Muscle layer of colon (tissue), 2 donors: ENCODE data around the gene TMEM51.

Source experiments
- H3K27ac ChIP-seq: one replicate; pipeline ENCODE4 v1.7.0; 2013; ENCODE audit warnings: low read depth, mild to moderate bottlenecking, low read length, moderate library complexity
- H3K27me3 ChIP-seq, 2 donors: one replicate each; pipeline ENCODE4 v1.7.0; 2013; ENCODE audit warnings: low read length in 2 of 2, mild to moderate bottlenecking in 2 of 2; ENCODE audit not compliant: insufficient read depth in 2 of 2, control insufficient read depth in 1 of 2
- H3K36me3 ChIP-seq: one replicate; pipeline ENCODE4 v1.7.0; 2013; ENCODE audit warnings: mild to moderate bottlenecking, low read length; ENCODE audit not compliant: insufficient read depth
- H3K4me1 ChIP-seq: one replicate; pipeline ENCODE4 v1.7.0; 2013; ENCODE audit warnings: mild to moderate bottlenecking, low read length; ENCODE audit not compliant: insufficient read depth
- H3K4me3 ChIP-seq, 2 donors: one replicate each; pipeline ENCODE4 v1.7.0; 2013; ENCODE audit warnings: low read length in 2 of 2, low read depth in 1 of 2, mild to moderate bottlenecking in 1 of 2, moderate library complexity in 1 of 2
- H3K9ac ChIP-seq: one replicate; pipeline ENCODE4 v1.7.0; 2013; ENCODE audit warnings: low read length
- H3K9me3 ChIP-seq: one replicate; pipeline ENCODE4 v1.7.0; 2013; ENCODE audit warnings: mild to moderate bottlenecking, low read length
- donor health status: abdominal sarcoma.
- donor health status: Adenocarcinoma of cecum.

The TMEM51 gene

GRCh38 chr1:15218287-15219279 is 65.0 kb downstream of the TMEM51 start:
- H3K4me3 ChIP-seq = no peak overlapping the region
- peaks cover 18% of the 10 kb centered on the region for H3K4me1 ChIP-seq
- H3K9me3 ChIP-seq = no peaks in the 10 kb centered on the region
- H3K36me3 ChIP-seq = peaks cover 21% of the 10 kb centered on the region
- H3K27me3 ChIP-seq = no peaks in the 10 kb centered on the region
- no peak overlapping the region for H3K27ac ChIP-seq
- no peak overlapping the region for H3K9ac ChIP-seq

DNA sequence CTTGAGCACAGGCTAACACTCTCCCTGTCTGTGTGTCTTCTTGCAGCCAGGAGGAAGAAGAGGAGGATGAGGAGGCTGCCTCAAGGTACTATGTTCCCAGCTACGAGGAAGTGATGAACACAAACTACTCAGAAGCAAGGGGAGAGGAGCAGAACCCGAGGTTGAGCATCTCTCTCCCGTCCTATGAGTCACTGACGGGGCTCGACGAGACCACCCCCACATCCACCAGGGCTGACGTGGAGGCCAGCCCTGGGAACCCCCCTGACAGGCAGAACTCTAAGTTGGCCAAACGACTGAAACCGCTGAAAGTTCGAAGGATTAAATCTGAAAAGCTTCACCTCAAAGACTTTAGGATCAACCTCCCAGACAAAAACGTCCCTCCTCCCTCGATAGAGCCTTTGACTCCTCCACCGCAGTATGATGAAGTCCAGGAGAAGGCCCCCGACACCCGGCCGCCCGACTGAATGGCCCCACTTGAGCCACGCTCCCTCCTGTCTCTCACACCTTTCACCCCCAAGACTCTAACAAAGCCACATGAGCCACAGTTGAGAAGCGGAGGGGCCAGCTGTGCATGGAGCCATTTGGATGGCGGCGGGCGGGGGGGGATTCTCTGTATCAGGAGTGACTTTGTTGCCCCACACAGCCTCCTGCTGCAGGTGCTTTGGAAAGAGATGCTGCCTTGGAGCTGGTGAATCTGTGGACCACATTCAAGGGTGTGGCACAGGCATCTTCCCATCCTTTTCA is 65.9 kb downstream of the TMEM51 start:
- H3K9ac ChIP-seq = no peak overlapping the region
- H3K4me1 ChIP-seq = peaks cover 9% of the 10 kb centered on the region
- H3K27ac ChIP-seq = no peak overlapping the region
- no peaks in the 10 kb centered on the region for H3K27me3 ChIP-seq
- H3K4me3 ChIP-seq = no peak overlapping the region
- peaks cover 21% of the 10 kb centered on the region for H3K36me3 ChIP-seq
- no peaks in the 10 kb centered on the region for H3K9me3 ChIP-seq

- Histone ChIP-seq H3K9me3 (no peaks in the 10 kb centered on the region), H3K27ac (no peak overlapping the region), H3K4me3 (no peak overlapping the region), H3K36me3 (peaks cover 21% of the 10 kb centered on the region), H3K4me1 (peaks cover 4% of the 10 kb centered on the region), H3K27me3 (no peaks in the 10 kb centered on the region), H3K9ac (no peak overlapping the region)
Measured at GRCh38 chr1:15220024-15220392, 66.5 kb downstream of the TMEM51 start.

- H3K9ac ChIP-seq = no peak overlapping the region
- H3K9me3 ChIP-seq = no peaks in the 10 kb centered on the region
- H3K4me3 ChIP-seq = no peak overlapping the region
- peaks cover 21% of the 10 kb centered on the region for H3K36me3 ChIP-seq
- H3K4me1 ChIP-seq = peaks cover 3% of the 10 kb centered on the region
- H3K27me3 ChIP-seq = no peaks in the 10 kb centered on the region
- H3K27ac ChIP-seq = no peak overlapping the region
Measured at GRCh38 chr1:15220825-15221431, 67.4 kb downstream of the TMEM51 start.

- no peaks in the 10 kb centered on the region for H3K9me3 ChIP-seq
- no peak overlapping the region for H3K27ac ChIP-seq
- H3K4me1 ChIP-seq = peaks cover 7% of the 10 kb centered on the region
- H3K9ac ChIP-seq = no peak overlapping the region
- H3K4me3 ChIP-seq = no peak overlapping the region
- peaks cover 21% of the 10 kb centered on the region for H3K36me3 ChIP-seq
- H3K27me3 ChIP-seq = no peaks in the 10 kb centered on the region
Measured at GRCh38 chr1:15222653-15223303, 69.2 kb downstream of the TMEM51 start.

- Histone ChIP-seq H3K4me3 (no peak overlapping the region), H3K4me1 (peaks cover 7% of the 10 kb centered on the region), H3K27ac (no peak overlapping the region), H3K27me3 (no peaks in the 10 kb centered on the region), H3K9ac (no peak overlapping the region), H3K9me3 (no peaks in the 10 kb centered on the region), H3K36me3 (peaks cover 15% of the 10 kb centered on the region)
Measured at GRCh38 chr1:15224259-15224869, 70.8 kb downstream of the TMEM51 start.

GRCh38 chr1:15224974-15225373 is 71.4 kb downstream of the TMEM51 start:
- Histone ChIP-seq H3K36me3 (peaks cover 9% of the 10 kb centered on the region), H3K4me3 (no peak overlapping the region), H3K9me3 (no peaks in the 10 kb centered on the region), H3K27me3 (no peaks in the 10 kb centered on the region), H3K27ac (no peak overlapping the region), H3K9ac (no peak overlapping the region), H3K4me1 (peaks cover 7% of the 10 kb centered on the region)

DNA sequence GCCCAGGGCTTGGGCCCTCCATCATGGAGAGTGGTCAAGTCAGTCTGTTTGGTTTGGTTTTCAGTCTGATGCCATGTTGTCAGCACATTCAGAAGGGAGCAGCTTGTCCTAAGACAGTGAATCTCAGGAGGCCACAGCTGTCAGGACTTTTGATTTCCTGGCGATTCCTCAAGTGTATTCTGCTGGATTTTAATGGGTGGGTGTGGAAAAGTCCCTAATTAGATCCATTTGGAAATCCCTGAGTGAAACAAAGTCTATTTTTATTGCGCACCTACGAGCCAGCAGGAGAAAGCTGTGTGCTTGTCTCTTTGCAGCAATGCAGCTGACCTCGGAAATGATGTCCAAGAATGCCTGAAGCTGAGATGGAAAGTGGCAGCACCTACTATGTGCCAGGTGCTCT is 71.9 kb downstream of the TMEM51 start:
- H3K27ac ChIP-seq = no peak overlapping the region
- H3K27me3 ChIP-seq = no peaks in the 10 kb centered on the region
- no peak overlapping the region for H3K4me3 ChIP-seq
- no peak overlapping the region for H3K9ac ChIP-seq
- peaks cover 5% of the 10 kb centered on the region for H3K36me3 ChIP-seq
- H3K9me3 ChIP-seq = no peaks in the 10 kb centered on the region
- H3K4me1 ChIP-seq = peaks cover 7% of the 10 kb centered on the region

DNA sequence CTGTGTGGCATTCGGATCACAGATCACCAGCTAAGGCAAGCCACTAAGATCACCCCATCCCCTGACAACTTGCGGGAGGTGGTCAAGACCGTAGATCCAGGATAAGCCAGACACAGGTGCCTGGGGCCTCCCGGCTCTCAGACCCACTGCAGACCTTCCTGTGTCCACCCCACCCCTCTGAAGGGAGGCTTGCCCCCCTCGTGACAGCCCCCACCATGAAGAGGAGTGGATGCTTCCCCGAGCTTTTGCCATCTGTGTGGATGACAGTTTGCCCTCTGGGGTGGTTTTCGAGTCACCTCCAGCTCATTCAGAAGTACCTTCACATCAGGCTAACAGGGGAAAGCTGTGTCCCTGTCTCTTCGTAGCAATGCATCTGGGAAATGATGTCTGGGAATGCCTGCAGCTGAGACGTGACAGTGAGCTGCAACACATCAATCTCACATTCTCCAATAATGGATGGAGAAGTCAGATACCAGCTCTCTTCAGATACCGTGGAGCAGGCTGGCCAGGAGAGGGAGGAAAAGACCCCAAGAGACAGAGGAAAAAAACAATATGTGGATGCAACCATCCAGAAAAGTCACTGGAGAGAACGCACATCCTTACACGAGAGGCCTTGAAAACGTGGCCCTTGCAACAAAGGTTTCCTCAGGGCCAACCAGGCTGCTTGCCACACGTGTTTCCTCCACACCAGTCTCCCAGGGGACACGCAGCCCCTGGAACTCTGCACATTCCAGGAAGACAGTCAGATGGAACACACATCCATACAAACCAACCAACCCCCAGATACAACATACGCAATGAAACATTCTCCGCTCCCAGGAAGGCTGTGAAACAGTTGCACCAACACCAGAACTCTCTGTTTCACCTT is 73.1 kb downstream of the TMEM51 start:
- Histone ChIP-seq H3K27me3 (no peaks in the 10 kb centered on the region), H3K9ac (no peak overlapping the region), H3K4me1 (peaks cover 7% of the 10 kb centered on the region)

GRCh38 chr1:15229707-15230131 is 76.2 kb downstream of the TMEM51 start:
- no peak overlapping the region for H3K4me3 ChIP-seq
- peaks cover 7% of the 10 kb centered on the region for H3K4me1 ChIP-seq
- no peaks in the 10 kb centered on the region for H3K9me3 ChIP-seq
- no peaks in the 10 kb centered on the region for H3K27me3 ChIP-seq
- no peak overlapping the region for H3K27ac ChIP-seq
- no peak overlapping the region for H3K9ac ChIP-seq
- H3K36me3 ChIP-seq = no peaks in the 10 kb centered on the region

More for the DNA sequence above, 73.1 kb downstream of the TMEM51 start:
- no peaks in the 10 kb centered on the region for H3K9me3 ChIP-seq
- no peak overlapping the region for H3K4me3 ChIP-seq
- H3K36me3 ChIP-seq = no peaks in the 10 kb centered on the region
- H3K27ac ChIP-seq = no peak overlapping the region
